Gastroesophageal sphincter (tissue), 4 donors: ENCODE data around the gene MSANTD1. TPM values are rescaled to one million over a fixed set of nuclear protein-coding genes. Genes with fewer than 3 reads are reported as not detected.

Experiments
- ATAC-seq: fragments of 150-250 bp; one replicate; pipeline ENCODE4 v1.9.1; 2016; ENCODE audit warnings: mild to moderate bottlenecking, moderate library complexity
- H3K27ac ChIP-seq, 4 donors: fragments of 200-600 bp; sonication (generic) in 3 of 4; 1 replicate in 3 of 4; 2 replicates in 1 of 4; pipeline ENCODE4 v1.5.1; 2016 to 2019
- H3K27me3 ChIP-seq: fragments of 200-600 bp; sonication (generic); one replicate; pipeline ENCODE4 v1.5.1; 2019
- H3K36me3 ChIP-seq, 2 donors: fragments of 200-600 bp; sonication (generic); one replicate each; pipeline ENCODE4 v1.5.1; 2019; ENCODE audit warnings: control low read depth in 1 of 2
- H3K4me1 ChIP-seq, 3 donors: fragments of 200-600 bp; sonication (generic); 1 replicate in 2 of 3; 2 replicates in 1 of 3; pipeline ENCODE4 v1.5.1; 2016 to 2019; ENCODE audit warnings: control low read depth in 2 of 3
- H3K4me3 ChIP-seq, 2 donors: fragments of 200-600 bp; sonication (generic); one replicate each; pipeline ENCODE4 v1.5.1; 2019; ENCODE audit warnings: mild to moderate bottlenecking in 1 of 2, moderate library complexity in 1 of 2
- H3K9me3 ChIP-seq, 3 donors: fragments of 200-600 bp; sonication (generic); one replicate each; pipeline ENCODE4 v1.5.1; 2017 to 2019; ENCODE audit warnings: control low read depth in 2 of 3
- CTCF ChIP-seq, 4 experiments: fragments of 200-600 bp in 2 of 4; fragments of 450-650 bp in 2 of 4; sonication (generic) in 1 of 4; IDR thresholded peaks; one replicate each; pipeline ENCODE4 v1.5.1; 2017 to 2019; ENCODE audit warnings: antibody characterized with exemption in 4 of 4, mild to moderate bottlenecking in 2 of 4, moderate library complexity in 2 of 4
- EP300 ChIP-seq: sonication (generic); formaldehyde crosslinking; IDR thresholded peaks from one replicate; pipeline ENCODE4 v1.6.1; 2017; ENCODE audit warnings: antibody characterized with exemption, mild to moderate bottlenecking
- POLR2A ChIP-seq, 2 donors: fragments of 450-650 bp; IDR thresholded peaks; one replicate each; pipeline ENCODE4 v1.6.1; 2017; ENCODE audit warnings: antibody characterized with exemption in 2 of 2, mild to moderate bottlenecking in 2 of 2, moderate library complexity in 1 of 2
- POLR2AphosphoS5 ChIP-seq: sonication (generic); formaldehyde crosslinking; IDR thresholded peaks from one replicate; pipeline ENCODE4 v1.6.1; 2017; ENCODE audit warnings: antibody characterized with exemption
- WGBS, 2 donors: methylation state at CpG; one replicate each; pipeline ENCODE4 v1.1.5; 2018; ENCODE audit warnings: low coverage in 1 of 2; 5-methylcytosine and 5-hydroxymethylcytosine counted together
- total RNA-seq, 4 donors: library from RNA; depleted of rRNA; stranded (reverse); fragments of >200 nt; gene quantifications; one replicate each; pipeline ENCODE4 v1.1.0, GENCODE V29; 2016

Gene MSANTD1
- total RNA-seq, 4 donors from 2014 or later: 0.78 to 6.9 (median 1.5) TPM; not detected in 1

- Histone ChIP-seq H3K27ac (peak overlapping the region; percentile 97 to 99 (median 98)), H3K4me3 (peak overlapping the region; percentile 95 to 96), H3K27me3 (no peaks in the 10 kb centered on the region), H3K36me3 (no peaks in the 10 kb centered on the region), H3K9me3 (peaks cover 0 to 6% (median 0%) of the 10 kb centered on the region in 3 donors), H3K4me1 (peaks cover 0 to 54% (median 5%) of the 10 kb centered on the region in 3 donors)
- TF ChIP-seq POLR2A (IDR thresholded peaks at IDR 0.05) (no peak), EP300 (no peak), POLR2AphosphoS5 (no peak), CTCF (IDR thresholded peaks at IDR 0.05) (no peak)
- 0 to 1% methylated on average over 4 to 20 of the region's 60 CpGs for WGBS, 2 donors
- ATAC-seq: peak; percentile 61
These were observed 43.1 kb downstream of the MSANTD1 start for GRCh38 chr4:3291969-3292570.

- H3K27me3 ChIP-seq: no peaks in the 10 kb centered on the region
- H3K9me3 ChIP-seq: peaks cover 0 to 13% (median 0%) of the 10 kb centered on the region in 3 donors
- peak within 1 kb of the TSS; percentile 97 to 99 (median 98) for H3K27ac ChIP-seq
- H3K36me3 ChIP-seq: peaks cover 0 to 7% of the 10 kb centered on the region in 2 donors
- peak; percentile 94 for TF ChIP-seq POLR2AphosphoS5
- no peak for TF ChIP-seq EP300
- no peak for TF ChIP-seq CTCF (IDR thresholded peaks at IDR 0.05)
- TF ChIP-seq POLR2A (IDR thresholded peaks at IDR 0.05): peak; percentile 91 to 93
- peak; percentile 96 for ATAC-seq
- WGBS, 2 donors: no CpG with 5 or more reads among the region's 121 CpGs
- H3K4me1 ChIP-seq: peaks cover 0 to 46% (median 5%) of the 10 kb centered on the region in 3 donors
- H3K4me3 ChIP-seq: peak within 1 kb of the TSS; percentile 95 to 96
These were observed 43.8 kb downstream of the MSANTD1 start, which contains the start of gene RGS12 for GRCh38 chr4:3292571-3293400. Gene RGS12, plus strand, starts transcription at chr4:3293021. Its CDS starts 23,150 bp downstream, at chr4:3316171.

- H3K4me3 ChIP-seq: peak overlapping the region; percentile 42 to 96
- WGBS, 2 donors: 16 to 28% methylated on average over 7 of the region's 42 CpGs
- peaks cover 0 to 15% (median 0%) of the 10 kb centered on the region in 3 donors for H3K9me3 ChIP-seq
- no peak for ATAC-seq
- H3K4me1 ChIP-seq: peaks cover 0 to 39% (median 5%) of the 10 kb centered on the region in 3 donors
- H3K27ac ChIP-seq: peak overlapping the region; percentile 32 to 99 (median 97)
- TF ChIP-seq EP300: no peak
- TF ChIP-seq CTCF (IDR thresholded peaks at IDR 0.05): no peak
- TF ChIP-seq POLR2AphosphoS5: no peak
- no peak for TF ChIP-seq POLR2A (IDR thresholded peaks at IDR 0.05)
- H3K27me3 ChIP-seq: no peaks in the 10 kb centered on the region
- peaks cover 0 to 7% of the 10 kb centered on the region in 2 donors for H3K36me3 ChIP-seq
These were observed 44.7 kb downstream of the MSANTD1 start for GRCh38 chr4:3293401-3294391.

GRCh38 chr4:3294401-3295241 lies 45.7 kb downstream of the MSANTD1 start:
- no peak for ATAC-seq
- Histone ChIP-seq H3K4me3 (peak overlapping the region in 1 of 2 donors; percentile 96), H3K4me1 (peaks cover 0 to 42% (median 5%) of the 10 kb centered on the region in 3 donors), H3K9me3 (peaks cover 0 to 15% (median 0%) of the 10 kb centered on the region in 3 donors), H3K27me3 (no peaks in the 10 kb centered on the region), H3K27ac (peak overlapping the region in 3 of 4 donors; percentile 97 to 99 (median 97)), H3K36me3 (peaks cover 0 to 7% of the 10 kb centered on the region in 2 donors)
- TF ChIP-seq CTCF (IDR thresholded peaks at IDR 0.05): no peak
- no peak for TF ChIP-seq POLR2A (IDR thresholded peaks at IDR 0.05)
- no peak for TF ChIP-seq POLR2AphosphoS5
- TF ChIP-seq EP300: no peak
- WGBS, 2 donors: 71 to 73% methylated on average over 6 to 18 of the region's 19 CpGs
